ENCODE results near the gene RAET1E.
A peak's percentile ranks its signal among the peaks of the same experiment; 100 is the strongest.
"Not testable (repeated sequence)": the region's sequence is repeated elsewhere in the genome, so short reads cannot be mapped to it uniquely, and the experiment has no call there.

Gene RAET1E

GRCh38 chr6:149925974-149926777 is 28.3 kb upstream of the RAET1E start:
- peak; percentile 91 for DNase-seq

- no peak for DNase-seq
Observed at GRCh38 chr6:149925253-149925973, 27.5 kb upstream of the RAET1E start.

GRCh38 chr6:149924933-149925252 is 27.0 kb upstream of the RAET1E start:
- DNase-seq: no peak

GRCh38 chr6:149924206-149924932 is 26.5 kb upstream of the RAET1E start:
- DNase-seq: no peak

GRCh38 chr6:149923327-149923986 is 25.5 kb upstream of the RAET1E start:
- no peak for DNase-seq

- DNase-seq: peak; percentile 89
Observed at GRCh38 chr6:149922642-149923326, 24.9 kb upstream of the RAET1E start, which contains the start of gene RAET1G. Gene RAET1G, minus strand, starts transcription at chr6:149923121. Its CDS starts 111 bp downstream, at chr6:149923010.

GRCh38 chr6:149922091-149922490 is 24.2 kb upstream of the RAET1E start:
- DNase-seq: not testable (repeated sequence)

- no peak for DNase-seq
Observed at GRCh38 chr6:149921361-149921760, 23.4 kb upstream of the RAET1E start.

- DNase-seq: no peak
Observed at GRCh38 chr6:149919834-149920225, 21.9 kb upstream of the RAET1E start.

GRCh38 chr6:149919126-149919833 is 21.4 kb upstream of the RAET1E start:
- not testable (repeated sequence) for DNase-seq

GRCh38 chr6:149918151-149918905 is 20.4 kb upstream of the RAET1E start:
- no peak for DNase-seq

GRCh38 chr6:149917679-149918078 is 19.8 kb upstream of the RAET1E start:
- no peak for DNase-seq

GRCh38 chr6:149915970-149916865 is 18.3 kb upstream of the RAET1E start:
- no peak for DNase-seq

GRCh38 chr6:149913540-149914240 is 15.8 kb upstream of the RAET1E start:
- no peak for DNase-seq

- no peak for DNase-seq
Observed at GRCh38 chr6:149913085-149913484, 15.2 kb upstream of the RAET1E start.

GRCh38 chr6:149912680-149913079 is 14.8 kb upstream of the RAET1E start:
- not testable (repeated sequence) for DNase-seq

- no peak for DNase-seq
Observed at GRCh38 chr6:149910721-149911151, 12.8 kb upstream of the RAET1E start.

- no peak for DNase-seq
Observed at GRCh38 chr6:149909701-149910470, 12.0 kb upstream of the RAET1E start.
